ENCODE measurements around the gene AKAP14.

- TF ChIP-seq CTCF (IDR thresholded peaks at IDR 0.05) (no peak), POLR2A (IDR thresholded peaks at IDR 0.05) (no peak)
Measured at GRCh38 chrX:119899125-119899524, 3.4 kb downstream of the AKAP14 start.
